Measurements from ENCODE around the gene ARHGEF18. TPM values are rescaled to one million over a fixed set of nuclear protein-coding genes. Genes with fewer than 3 reads are reported as not detected.
"Not testable (repeated sequence)": the region's sequence is repeated elsewhere in the genome, so short reads cannot be mapped to it uniquely, and the experiment has no call there.

Gene ARHGEF18
- 10 to 100 TPM; 48.9 to 51.3 TPM for total RNA-seq

- Mint-ChIP-seq H3K36me3 (peaks cover 21% of the 10 kb centered on the region), H3K9me3 (peaks cover 6% of the 10 kb centered on the region), H3K4me1 (peaks cover 45% of the 10 kb centered on the region), H3K27ac (peak within 1 kb of the TSS; percentile 95), H3K27me3 (no peaks in the 10 kb centered on the region), H3K4me3 (peak within 1 kb of the TSS; percentile 90)
- peak; percentile 80 for ATAC-seq (ENCODE audit: low read depth)
- POLR2A ChIA-PET: interaction anchor here (1.2 to 2.8 kb wide), 5 partner anchors 10 to 279 kb away, joined by 4 to 14 read pairs (median 7); partner anchors contain the start of gene ZNF557
- peak; percentile 64 for DNase-seq
These were observed at the start of gene ARHGEF18 for GRCh38 chr19:7348587-7349230. TSS of gene ARHGEF18 (plus strand) at chr19:7348937. CDS start at chr19:7362891, 13,954 bp downstream.

GRCh38 chr19:7301525-7301924, 47.2 kb upstream of the ARHGEF18 start:
- no peaks in the 10 kb centered on the region for H3K36me3 Mint-ChIP-seq
- no peak overlapping the region for H3K4me3 Mint-ChIP-seq
- H3K4me1 Mint-ChIP-seq: no peaks in the 10 kb centered on the region
- peaks cover 22% of the 10 kb centered on the region for H3K27me3 Mint-ChIP-seq
- no peak overlapping the region for H3K27ac Mint-ChIP-seq
- no peaks in the 10 kb centered on the region for H3K9me3 Mint-ChIP-seq
- POLR2A ChIA-PET: no interaction called here
- ATAC-seq (ENCODE audit: low read depth) (no peak), DNase-seq (no peak)

DNA sequence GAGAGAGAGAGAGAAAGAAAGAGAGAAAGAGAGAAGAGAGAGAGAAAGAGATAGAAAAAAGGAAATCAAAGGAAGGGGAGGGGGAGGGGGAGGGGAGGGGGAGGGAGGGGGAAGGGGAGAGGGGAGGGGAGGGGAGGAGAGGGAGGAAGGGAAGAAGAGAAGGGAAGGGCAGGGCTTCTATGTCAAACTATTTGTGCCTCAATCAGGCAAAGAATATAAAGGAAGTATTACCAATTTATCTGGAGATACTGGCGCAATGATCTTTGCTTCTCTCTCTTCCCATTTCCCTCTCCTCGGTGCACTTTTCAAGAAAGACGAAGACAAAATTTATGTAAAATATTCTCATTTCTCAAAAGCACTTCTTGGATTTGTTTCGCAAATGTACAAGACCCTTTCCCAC, 45.3 kb upstream of the ARHGEF18 start:
- no peak for ATAC-seq (ENCODE audit: low read depth)

GRCh38 chr19:7304200-7304599, 44.5 kb upstream of the ARHGEF18 start:
- Mint-ChIP-seq H3K36me3 (no peaks in the 10 kb centered on the region), H3K27me3 (peaks cover 9% of the 10 kb centered on the region), H3K9me3 (no peaks in the 10 kb centered on the region), H3K4me1 (no peaks in the 10 kb centered on the region), H3K27ac (no peak overlapping the region), H3K4me3 (no peak overlapping the region)
- DNase-seq (no peak), ATAC-seq (ENCODE audit: low read depth) (no peak)
- POLR2A ChIA-PET: no interaction called here

More for the DNA sequence above, 45.3 kb upstream of the ARHGEF18 start:
- H3K9me3 Mint-ChIP-seq: no peaks in the 10 kb centered on the region
- no peaks in the 10 kb centered on the region for H3K4me1 Mint-ChIP-seq
- peaks cover 9% of the 10 kb centered on the region for H3K27me3 Mint-ChIP-seq
- POLR2A ChIA-PET: no interaction called here
- DNase-seq: no peak
- H3K36me3 Mint-ChIP-seq: no peaks in the 10 kb centered on the region
- no peak overlapping the region for H3K27ac Mint-ChIP-seq
- H3K4me3 Mint-ChIP-seq: no peak overlapping the region

DNA sequence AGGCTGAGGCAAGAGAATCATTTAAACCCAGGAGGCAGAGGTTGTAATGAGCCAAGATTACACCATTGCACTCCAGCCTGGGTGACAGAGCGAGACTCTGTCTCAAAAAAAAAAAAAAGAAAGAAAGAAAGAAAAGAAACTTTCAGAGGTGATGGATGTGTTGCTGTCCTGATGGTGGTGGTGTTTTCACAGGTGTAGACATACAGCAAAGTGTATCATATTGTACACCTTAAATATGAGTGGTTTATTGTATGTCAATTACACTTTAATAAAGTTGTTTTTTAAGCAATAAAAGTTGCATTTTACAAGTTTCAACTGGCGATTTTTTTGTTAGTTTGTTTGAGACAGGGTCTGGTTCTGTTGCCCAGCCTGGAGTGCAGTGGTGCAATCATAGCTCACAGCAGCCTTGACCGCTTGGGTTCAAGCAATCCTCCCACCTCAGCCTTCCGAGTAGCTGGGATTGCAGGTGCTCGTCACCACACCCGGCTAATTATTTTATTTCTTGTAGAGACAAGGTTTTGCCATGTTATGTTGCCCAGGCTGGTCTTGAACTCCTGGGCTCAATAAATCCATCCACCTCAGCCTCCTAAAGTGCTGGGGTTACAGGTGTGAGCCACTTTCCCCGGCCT, 41.0 kb upstream of the ARHGEF18 start:
- Mint-ChIP-seq H3K4me1 (no peaks in the 10 kb centered on the region), H3K4me3 (no peak overlapping the region), H3K27me3 (peaks cover 6% of the 10 kb centered on the region), H3K36me3 (no peaks in the 10 kb centered on the region), H3K9me3 (no peaks in the 10 kb centered on the region), H3K27ac (no peak overlapping the region)
- no peak for DNase-seq
- ATAC-seq (ENCODE audit: low read depth): no peak
- POLR2A ChIA-PET: no interaction called here

DNA sequence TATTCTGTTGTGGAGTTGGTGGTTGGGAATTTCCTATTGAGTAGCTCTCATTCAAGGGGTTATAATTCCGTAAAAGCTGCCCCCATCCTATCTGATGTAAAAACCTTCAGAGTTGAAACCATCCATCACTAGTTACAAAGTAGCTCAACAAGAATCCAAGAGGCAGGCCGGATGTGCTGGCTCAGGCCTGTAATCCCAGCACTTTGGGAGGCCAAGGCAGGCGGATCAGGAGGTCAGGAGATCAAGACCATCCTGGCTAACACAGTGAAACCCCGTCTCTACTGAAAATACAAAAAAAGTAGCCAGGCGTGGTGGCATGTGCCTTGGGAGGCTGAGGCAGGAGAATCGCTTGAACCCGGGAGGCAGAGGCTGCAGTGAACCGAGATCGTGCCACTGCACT, 40.4 kb upstream of the ARHGEF18 start:
- H3K4me1 Mint-ChIP-seq; POLR2A ChIA-PET; ATAC-seq (ENCODE audit: low read depth); H3K36me3 Mint-ChIP-seq; DNase-seq; H3K27ac Mint-ChIP-seq; H3K9me3 Mint-ChIP-seq; H3K27me3 Mint-ChIP-seq; H3K4me3 Mint-ChIP-seq: not testable (repeated sequence)

GRCh38 chr19:7311911-7312310, 36.8 kb upstream of the ARHGEF18 start:
- peaks cover 2% of the 10 kb centered on the region for H3K27me3 Mint-ChIP-seq
- DNase-seq: no peak
- no peak for ATAC-seq (ENCODE audit: low read depth)
- no peak overlapping the region for H3K4me3 Mint-ChIP-seq
- POLR2A ChIA-PET: no interaction called here
- peaks cover 1% of the 10 kb centered on the region for H3K9me3 Mint-ChIP-seq
- H3K36me3 Mint-ChIP-seq: no peaks in the 10 kb centered on the region
- no peak overlapping the region for H3K27ac Mint-ChIP-seq
- no peaks in the 10 kb centered on the region for H3K4me1 Mint-ChIP-seq

GRCh38 chr19:7312816-7313215, 35.9 kb upstream of the ARHGEF18 start:
- DNase-seq (no peak), ATAC-seq (ENCODE audit: low read depth) (no peak)
- Mint-ChIP-seq H3K9me3 (peaks cover 1% of the 10 kb centered on the region), H3K4me1 (no peaks in the 10 kb centered on the region), H3K27me3 (no peaks in the 10 kb centered on the region), H3K27ac (no peak overlapping the region), H3K36me3 (no peaks in the 10 kb centered on the region), H3K4me3 (no peak overlapping the region)
- POLR2A ChIA-PET: no interaction called here

DNA sequence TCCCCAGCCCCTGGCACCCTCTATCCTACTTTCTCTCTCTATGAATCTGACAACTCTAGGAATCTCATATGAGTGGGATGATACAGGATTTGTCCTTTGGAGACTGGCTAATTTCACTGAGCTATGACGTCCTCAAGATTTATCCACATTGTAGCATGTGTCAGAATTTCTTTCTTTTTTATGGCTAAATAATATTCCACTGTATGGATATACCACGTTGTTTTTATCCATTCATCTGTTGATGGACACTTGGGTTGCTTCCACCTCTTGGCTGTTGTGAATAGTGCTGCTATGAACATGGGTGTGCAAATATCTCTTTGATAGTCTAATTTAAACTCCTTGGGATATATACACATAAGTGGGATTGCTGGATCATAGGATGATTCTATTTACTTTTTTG, 30.6 kb upstream of the ARHGEF18 start:
- H3K9me3 Mint-ChIP-seq: peaks cover 4% of the 10 kb centered on the region
- H3K4me1 Mint-ChIP-seq: no peaks in the 10 kb centered on the region
- no peak overlapping the region for H3K4me3 Mint-ChIP-seq
- DNase-seq: no peak
- H3K27me3 Mint-ChIP-seq: peaks cover 4% of the 10 kb centered on the region
- POLR2A ChIA-PET: no interaction called here
- H3K27ac Mint-ChIP-seq: no peak overlapping the region
- H3K36me3 Mint-ChIP-seq: no peaks in the 10 kb centered on the region
- no peak for ATAC-seq (ENCODE audit: low read depth)

DNA sequence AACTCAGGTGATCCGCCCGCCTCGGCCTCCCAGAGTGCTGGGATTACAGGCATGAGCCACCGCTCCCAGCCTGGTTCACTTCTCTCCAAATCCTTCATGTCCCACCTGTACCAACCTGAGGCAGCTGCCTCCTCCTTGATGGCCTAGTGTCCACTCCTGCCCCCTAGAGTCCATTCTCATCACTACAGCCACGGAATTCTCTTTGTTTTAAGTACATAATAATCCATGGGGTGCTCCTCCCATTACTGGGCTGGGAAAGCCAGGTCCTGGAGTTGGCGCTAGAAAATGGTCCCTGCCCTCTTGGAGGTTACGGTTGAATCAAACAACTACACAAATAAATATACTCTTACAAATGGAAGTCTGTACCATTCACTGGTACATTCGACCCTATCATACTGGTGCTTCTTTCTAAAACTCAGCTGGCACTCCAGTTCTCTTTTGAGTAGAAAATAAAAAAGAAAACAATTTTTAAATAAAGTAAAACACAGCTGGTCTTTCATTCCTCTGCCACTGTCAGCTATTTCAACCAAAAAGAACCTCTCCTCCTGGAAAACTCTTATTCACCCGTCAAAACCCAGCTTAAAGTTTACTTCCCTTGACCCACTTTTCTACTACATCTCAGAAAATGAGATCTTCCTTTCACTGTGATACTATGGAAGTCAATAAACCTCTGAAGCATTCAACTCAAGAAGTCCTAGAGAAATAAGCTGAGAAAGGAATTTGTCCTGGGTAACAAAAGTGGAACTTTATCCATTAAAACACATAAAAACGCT, 22.4 kb upstream of the ARHGEF18 start:
- POLR2A ChIA-PET: no interaction called here

DNA sequence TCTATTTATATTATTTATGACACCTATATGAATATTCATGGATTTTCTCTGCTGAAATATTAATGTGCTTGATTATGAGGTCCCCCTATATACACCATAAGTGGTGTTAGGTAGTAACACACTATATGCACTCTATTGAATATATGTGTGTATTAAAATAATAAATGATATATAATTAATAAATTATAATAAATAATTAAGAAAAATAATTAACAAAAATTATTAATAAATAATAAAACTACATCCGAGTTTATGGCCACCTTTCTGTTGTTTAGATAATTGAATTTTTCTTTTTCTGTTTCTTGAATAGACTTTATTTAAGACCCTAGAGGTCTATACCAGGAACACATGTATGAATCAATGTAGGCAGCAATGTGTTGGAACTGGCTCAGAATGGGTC, 20.9 kb upstream of the ARHGEF18 start:
- ATAC-seq (ENCODE audit: low read depth) (no peak), DNase-seq (no peak)
- H3K27ac Mint-ChIP-seq: no peak overlapping the region
- no peaks in the 10 kb centered on the region for H3K36me3 Mint-ChIP-seq
- no peaks in the 10 kb centered on the region for H3K9me3 Mint-ChIP-seq
- H3K27me3 Mint-ChIP-seq: no peaks in the 10 kb centered on the region
- no peak overlapping the region for H3K4me3 Mint-ChIP-seq
- no peaks in the 10 kb centered on the region for H3K4me1 Mint-ChIP-seq
- POLR2A ChIA-PET: no interaction called here

More for the DNA sequence above, 22.4 kb upstream of the ARHGEF18 start:
- no peak for DNase-seq
- H3K4me1 Mint-ChIP-seq: no peaks in the 10 kb centered on the region
- H3K4me3 Mint-ChIP-seq: no peak overlapping the region
- H3K36me3 Mint-ChIP-seq: no peaks in the 10 kb centered on the region
- peaks cover under 1% of the 10 kb centered on the region for H3K27me3 Mint-ChIP-seq
- ATAC-seq (ENCODE audit: low read depth): no peak
- no peaks in the 10 kb centered on the region for H3K9me3 Mint-ChIP-seq
- H3K27ac Mint-ChIP-seq: no peak overlapping the region

DNA sequence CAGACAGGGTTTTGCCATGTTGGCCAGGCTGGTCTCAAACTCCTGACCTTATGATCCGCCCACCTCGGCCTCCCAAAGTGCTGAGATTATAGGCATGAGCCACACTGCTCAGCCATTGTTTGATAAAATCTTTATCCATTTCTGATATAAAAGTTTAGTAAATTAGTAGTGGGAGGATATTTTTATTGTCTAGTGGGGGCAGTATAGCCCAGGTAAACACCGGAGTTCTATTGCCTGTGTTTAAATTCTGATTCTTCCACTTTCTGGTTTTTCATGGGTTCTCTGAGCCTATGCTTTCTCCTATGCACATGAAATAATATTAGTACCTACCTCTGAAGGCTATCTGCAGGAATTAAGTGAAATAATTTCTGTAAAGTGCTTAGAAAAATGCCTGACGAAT, 20.1 kb upstream of the ARHGEF18 start:
- Mint-ChIP-seq H3K4me1 (no peaks in the 10 kb centered on the region), H3K36me3 (no peaks in the 10 kb centered on the region), H3K4me3 (no peak overlapping the region), H3K27me3 (no peaks in the 10 kb centered on the region), H3K27ac (no peak overlapping the region), H3K9me3 (no peaks in the 10 kb centered on the region)
- POLR2A ChIA-PET: no interaction called here
- DNase-seq: no peak
- ATAC-seq (ENCODE audit: low read depth): no peak

GRCh38 chr19:7331446-7331845, 17.3 kb upstream of the ARHGEF18 start:
- Mint-ChIP-seq H3K4me3 (no peak overlapping the region), H3K27me3 (peaks cover 2% of the 10 kb centered on the region), H3K4me1 (no peaks in the 10 kb centered on the region), H3K27ac (no peak overlapping the region), H3K9me3 (peaks cover 2% of the 10 kb centered on the region), H3K36me3 (no peaks in the 10 kb centered on the region)
- no peak for ATAC-seq (ENCODE audit: low read depth)
- no peak for DNase-seq
- POLR2A ChIA-PET: no interaction called here
